Stimulated activated CD4-positive, alpha-beta T cell treated with anti-CD3 and anti-CD28 coated beads, Interleukin-2, amount 100 ng/mL, for 24 hours (primary cell): ENCODE results near the gene LRRC4.

Experiments used
- DNase-seq, 2 donors: peaks; one replicate each; pipeline ENCODE4 v3.0.0-alpha.2; 2020

LRRC4 gene

GRCh38 chr7:128003787-128004186 lies 27.4 kb downstream of the LRRC4 start:
- DNase-seq = no peak

- DNase-seq = no peak
Measured at GRCh38 chr7:128003167-128003566, 28.1 kb downstream of the LRRC4 start.

GRCh38 chr7:128000854-128001265 lies 30.4 kb downstream of the LRRC4 start:
- no peak for DNase-seq

- no peak for DNase-seq
Measured at GRCh38 chr7:128000048-128000447, 31.2 kb downstream of the LRRC4 start.

GRCh38 chr7:127998671-127999070 lies 32.6 kb downstream of the LRRC4 start:
- no peak for DNase-seq

- DNase-seq = no peak
Measured at GRCh38 chr7:127997226-127997922, 33.9 kb downstream of the LRRC4 start.

- no peak for DNase-seq
Measured at GRCh38 chr7:127996253-127997071, 34.8 kb downstream of the LRRC4 start.

- no peak for DNase-seq
Measured at GRCh38 chr7:127995881-127996215, 35.4 kb downstream of the LRRC4 start.

- DNase-seq = no peak
Measured at GRCh38 chr7:127995156-127995880, 35.9 kb downstream of the LRRC4 start.

GRCh38 chr7:127993987-127994386 lies 37.2 kb downstream of the LRRC4 start:
- no peak for DNase-seq

GRCh38 chr7:127993317-127993716 lies 37.9 kb downstream of the LRRC4 start:
- no peak for DNase-seq

- DNase-seq = no peak
Measured at GRCh38 chr7:127988751-127989150, 42.5 kb downstream of the LRRC4 start.

- no peak for DNase-seq
Measured at GRCh38 chr7:127986581-127987521, 44.4 kb downstream of the LRRC4 start.

- DNase-seq = no peak
Measured at GRCh38 chr7:127983804-127984332, 47.4 kb downstream of the LRRC4 start.

- no peak for DNase-seq
Measured at GRCh38 chr7:127981965-127982364, 49.3 kb downstream of the LRRC4 start.

GRCh38 chr7:127980901-127981300 lies 50.3 kb downstream of the LRRC4 start:
- DNase-seq = no peak

- DNase-seq = no peak
Measured at GRCh38 chr7:127979728-127980126, 51.5 kb downstream of the LRRC4 start.

GRCh38 chr7:127979113-127979727 lies 52.0 kb downstream of the LRRC4 start:
- no peak for DNase-seq

- DNase-seq = no peak
Measured at GRCh38 chr7:127978421-127978820, 52.8 kb downstream of the LRRC4 start.
